HepG2 (cell line): ENCODE data around the gene PTPA. TPM values are rescaled to one million over a fixed set of nuclear protein-coding genes. Genes with fewer than 3 reads are reported as not detected.

Source experiments
- ATAC-seq: fragments of 200-7000 bp; cut with Tn5 transposase; 3 replicates; pipeline ENCODE4 v1.9.1; 2020; ENCODE audit warnings: mild to moderate bottlenecking, moderate library complexity
- BruUV-seq: library from RNA; stranded (reverse); fragments of 400-500 nt; replicated peaks from 2 replicates; lab custom pipeline; 2021; lab: Mats Ljungman, UMichigan
- CTCF ChIA-PET: fragments of 300-600 bp; formaldehyde crosslinking; extraction: SDS; loops from one replicate; lab custom pipeline; 2021; ENCODE audit warnings: low total read pairs, inconsistent platforms, low intra/inter-chr PET ratio; lab: Yijun Ruan, JAX
- POLR2A ChIA-PET: fragments of 350-600 bp; sonication (Branson Sonifier 250); formaldehyde crosslinking; loops from one replicate; lab custom pipeline; 2020; ENCODE audit warnings: antibody characterized with exemption, inconsistent platforms; lab: Yijun Ruan, JAX
- DNase-seq: peaks from one replicate; pipeline ENCODE4 v3.0.0-alpha.2; 2015; ENCODE audit warnings: low spot score
- FAIRE-seq: peaks from 3 replicates; lab custom pipeline; 2011; peaks lifted over from hg19 to GRCh38; lab: Jason Lieb, UNC
- H2AFZ ChIP-seq: one replicate; pipeline ENCODE4 v1.6.1; 2011; ENCODE audit warnings: low read length, inconsistent platforms
- H3K27ac ChIP-seq: fragments of 300-600 bp; 3 replicates; pipeline ENCODE4 v1.8.0; 2011; ENCODE audit warnings: mixed run types, mild to moderate bottlenecking, mixed read lengths, low read length, inconsistent platforms; ENCODE audit not compliant: insufficient read depth; ENCODE audit errors: extremely low read length
- H3K27me3 ChIP-seq, 2 experiments: fragments of 200-600 bp in 1 of 2; 2 replicates in 1 of 2; 3 replicates in 1 of 2; pipeline versions ENCODE4 v1.6.0 to v1.8.0; 2011; ENCODE audit warnings: low read length in 2 of 2, mild to moderate bottlenecking in 2 of 2, moderate library complexity in 2 of 2, inconsistent platforms in 1 of 2; ENCODE audit not compliant: insufficient read depth in 2 of 2, control insufficient read depth in 1 of 2
- H3K36me3 ChIP-seq, 2 experiments: fragments of 200-600 bp in 1 of 2; replicated peaks in 1 of 2; 2 replicates in 1 of 2; 3 replicates in 1 of 2; pipeline versions ENCODE4 v1.5.1 to v1.8.0; 2011; ENCODE audit warnings: low read length in 2 of 2, inconsistent platforms in 1 of 2; ENCODE audit not compliant: insufficient read depth in 2 of 2, control insufficient read depth in 1 of 2
- H3K4me1 ChIP-seq: 2 replicates; pipeline ENCODE4 v1.5.1; 2012; ENCODE audit warnings: low read length, inconsistent platforms; ENCODE audit not compliant: insufficient read depth
- H3K4me2 ChIP-seq: 2 replicates; pipeline ENCODE4 v1.6.0; 2011; ENCODE audit warnings: low read depth, low read length, inconsistent platforms
- H3K4me3 ChIP-seq, 3 experiments: fragments of 200-600 bp in 1 of 3; sonication (generic), shearing (Covaris generic) in 1 of 3; replicated peaks in 1 of 3; 2 replicates each; pipeline ENCODE4 v1.5.1; 2011 to 2016; ENCODE audit warnings: low read length in 3 of 3, inconsistent platforms in 2 of 3, low read depth in 2 of 3, mild to moderate bottlenecking in 2 of 3, control low read depth in 1 of 3, mixed read lengths in 1 of 3; ENCODE audit not compliant: insufficient read depth in 1 of 3
- H3K79me2 ChIP-seq: one replicate; pipeline ENCODE4 v1.6.1; 2011; ENCODE audit warnings: low read length, inconsistent platforms; ENCODE audit not compliant: insufficient read depth
- H3K9ac ChIP-seq: 2 replicates; pipeline ENCODE4 v1.6.0; 2011; ENCODE audit warnings: mild to moderate bottlenecking, low read depth, low read length, inconsistent platforms; ENCODE audit not compliant: insufficient read depth
- H3K9me3 ChIP-seq: 2 replicates; pipeline ENCODE4 v1.5.1; 2012; ENCODE audit warnings: mild to moderate bottlenecking, low read length
- H4K20me1 ChIP-seq: 2 replicates; pipeline ENCODE4 v1.6.0; 2011; ENCODE audit warnings: inconsistent platforms, mild to moderate bottlenecking, low read length, moderate library complexity; ENCODE audit not compliant: insufficient read depth
- AHR ChIP-seq: IDR thresholded peaks from 2 replicates; pipeline ENCODE4 v1.6.1; 2018; ENCODE audit warnings: missing genetic modification reagents, missing compliant biosample characterization
- EED ChIP-seq: sonication (generic); formaldehyde crosslinking; IDR thresholded peaks from 2 replicates; pipeline ENCODE4 v1.5.0; 2020; ENCODE audit warnings: mild to moderate bottlenecking, missing genetic modification reagents
- HOXA5 ChIP-seq: sonication (generic); formaldehyde crosslinking; IDR thresholded peaks from 2 replicates; pipeline ENCODE4 v1.4.0; 2020; ENCODE audit warnings: missing genetic modification reagents
- SCMH1 ChIP-seq: sonication (generic); formaldehyde crosslinking; IDR thresholded peaks from 2 replicates; pipeline ENCODE4 v1.9.0; 2021; ENCODE audit warnings: missing genetic modification reagents, mild to moderate bottlenecking, borderline replicate concordance
- SNRNP70 ChIP-seq: fragments of 200-400 bp; formaldehyde crosslinking; IDR thresholded peaks from 2 replicates; pipeline ENCODE4 v1.6.1; 2017; ENCODE audit warnings: mild to moderate bottlenecking, low read depth, low read length, moderate library complexity
- SP5 ChIP-seq: IDR thresholded peaks from 2 replicates; pipeline ENCODE4 v1.6.1; 2016; ENCODE audit warnings: low read depth, borderline replicate concordance
- ZBTB1 ChIP-seq: sonication (generic); formaldehyde crosslinking; IDR thresholded peaks from 2 replicates; pipeline ENCODE4 v1.4.0; 2020; ENCODE audit warnings: missing genetic modification reagents, borderline replicate concordance
- ZNF17 ChIP-seq: sonication (generic); formaldehyde crosslinking; IDR thresholded peaks from 2 replicates; pipeline ENCODE4 v1.5.0; 2020; ENCODE audit warnings: mild to moderate bottlenecking, missing genetic modification reagents
- ZNF230 ChIP-seq: sonication (generic); formaldehyde crosslinking; IDR thresholded peaks from 2 replicates; pipeline ENCODE4 v1.4.0; 2020; ENCODE audit warnings: mild to moderate bottlenecking, missing genetic modification reagents
- ZNF24 ChIP-seq: fragments of 450-650 bp; IDR thresholded peaks from 2 replicates; pipeline ENCODE4 v1.6.1; 2017; ENCODE audit warnings: antibody characterized with exemption, mild to moderate bottlenecking
- ZNF383 ChIP-seq: sonication (generic); formaldehyde crosslinking; IDR thresholded peaks from 2 replicates; pipeline ENCODE4 v1.4.0; 2020; ENCODE audit warnings: missing genetic modification reagents, mild to moderate bottlenecking, borderline replicate concordance
- ZNF577 ChIP-seq: sonication (generic); formaldehyde crosslinking; IDR thresholded peaks from 2 replicates; pipeline ENCODE4 v1.4.0; 2020; ENCODE audit warnings: mild to moderate bottlenecking, low read depth, missing genetic modification reagents, borderline replicate concordance
- ZNF879 ChIP-seq: sonication (generic); formaldehyde crosslinking; IDR thresholded peaks from 2 replicates; pipeline ENCODE4 v1.8.1; 2023; ENCODE audit warnings: missing genetic modification reagents
- WGBS: methylation state at CpG from one replicate; pipeline ENCODE4 v1.1.6; 2017; ENCODE audit warnings: low lambda C conversion rate; 5-methylcytosine and 5-hydroxymethylcytosine counted together
- in situ Hi-C: cut with HindIII; loops from 2 replicates; pipeline ENCODE4 v1.10.0; 2017; ENCODE audit warnings: low pct_unique_long_range_greater_than_20kb; ENCODE audit not compliant: extremely low pct_ligation_motif_present
- intact Hi-C: fragments of 100-400 bp; cut with micrococcal nuclease; formaldehyde crosslinking; loops from one replicate; pipeline ENCODE4 v1.10.0; 2022; ENCODE audit not compliant: unreplicated experiment
- polyA plus RNA-seq, 8 experiments: library from polyadenylated mRNA; depleted of rRNA in 3 of 8; stranded (reverse) in 7 of 8; unstranded in 1 of 8; fragments of >200 nt; fragmentation: Illumina TruSeq in 4 of 8; extraction: Trizol in 4 of 8; gene quantifications; 2 replicates each; pipeline versions ENCODE4 v1.2.1 to v1.2.3, GENCODE V29; 2011 to 2016; ENCODE audit warnings: low read depth in 4 of 8, missing spikeins in 1 of 8, mixed read lengths in 1 of 8; ENCODE audit not compliant: insufficient read depth in 1 of 8
- total RNA-seq, 5 experiments: library from RNA; depleted of rRNA; stranded (reverse); fragments of >200 nt; fragmentation: Illumina TruSeq; extraction: Trizol; gene quantifications; 2 replicates each; pipeline ENCODE4 v1.2.3, GENCODE V29; 2016; ENCODE audit warnings: low read depth in 1 of 5
- TF ChIP-seq, protein P1 (sequence below): sonication (generic); formaldehyde crosslinking; IDR thresholded peaks from 2 replicates; pipeline ENCODE4 v1.4.0; 2020; ENCODE audit warnings: mild to moderate bottlenecking, missing genetic modification reagents
- TF ChIP-seq, protein P2 (sequence below): sonication (generic); formaldehyde crosslinking; IDR thresholded peaks from 2 replicates; pipeline ENCODE4 v1.5.1; 2020; ENCODE audit warnings: mild to moderate bottlenecking, missing genetic modification reagents, moderate library complexity
- TF ChIP-seq, protein P3 (sequence below): IDR thresholded peaks from 2 replicates; pipeline ENCODE4 v1.6.1; 2012; ENCODE audit warnings: inconsistent platforms

The PTPA gene
- total and polyA plus RNA-seq, 2 of the 13 experiments (the other 11 are each of a cell fraction or from before 2014, with no cell fraction given), result 79.3 to 105 TPM

DNA sequence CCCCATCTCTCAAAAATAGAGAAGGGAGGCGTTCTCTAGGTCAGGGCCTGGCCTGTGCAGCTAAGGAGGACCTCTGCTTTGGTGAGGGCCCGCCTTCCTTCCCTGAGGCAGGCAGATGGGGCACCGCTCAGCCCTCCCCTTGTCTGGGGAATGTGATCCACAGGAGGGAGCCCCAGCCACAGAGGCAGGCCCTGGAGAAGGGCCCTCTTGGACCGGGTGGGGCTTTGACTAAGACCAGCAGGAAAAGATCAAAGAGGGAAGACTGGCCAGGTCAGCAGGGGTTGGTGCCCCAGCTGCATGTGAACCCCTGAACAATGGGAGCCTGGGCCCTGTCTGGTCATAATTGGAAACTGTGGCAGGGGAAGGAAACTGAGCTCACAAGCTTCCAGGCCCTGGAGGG, 21.9 kb downstream of the PTPA start (continued):
- TF ChIP-seq, protein P1, sequence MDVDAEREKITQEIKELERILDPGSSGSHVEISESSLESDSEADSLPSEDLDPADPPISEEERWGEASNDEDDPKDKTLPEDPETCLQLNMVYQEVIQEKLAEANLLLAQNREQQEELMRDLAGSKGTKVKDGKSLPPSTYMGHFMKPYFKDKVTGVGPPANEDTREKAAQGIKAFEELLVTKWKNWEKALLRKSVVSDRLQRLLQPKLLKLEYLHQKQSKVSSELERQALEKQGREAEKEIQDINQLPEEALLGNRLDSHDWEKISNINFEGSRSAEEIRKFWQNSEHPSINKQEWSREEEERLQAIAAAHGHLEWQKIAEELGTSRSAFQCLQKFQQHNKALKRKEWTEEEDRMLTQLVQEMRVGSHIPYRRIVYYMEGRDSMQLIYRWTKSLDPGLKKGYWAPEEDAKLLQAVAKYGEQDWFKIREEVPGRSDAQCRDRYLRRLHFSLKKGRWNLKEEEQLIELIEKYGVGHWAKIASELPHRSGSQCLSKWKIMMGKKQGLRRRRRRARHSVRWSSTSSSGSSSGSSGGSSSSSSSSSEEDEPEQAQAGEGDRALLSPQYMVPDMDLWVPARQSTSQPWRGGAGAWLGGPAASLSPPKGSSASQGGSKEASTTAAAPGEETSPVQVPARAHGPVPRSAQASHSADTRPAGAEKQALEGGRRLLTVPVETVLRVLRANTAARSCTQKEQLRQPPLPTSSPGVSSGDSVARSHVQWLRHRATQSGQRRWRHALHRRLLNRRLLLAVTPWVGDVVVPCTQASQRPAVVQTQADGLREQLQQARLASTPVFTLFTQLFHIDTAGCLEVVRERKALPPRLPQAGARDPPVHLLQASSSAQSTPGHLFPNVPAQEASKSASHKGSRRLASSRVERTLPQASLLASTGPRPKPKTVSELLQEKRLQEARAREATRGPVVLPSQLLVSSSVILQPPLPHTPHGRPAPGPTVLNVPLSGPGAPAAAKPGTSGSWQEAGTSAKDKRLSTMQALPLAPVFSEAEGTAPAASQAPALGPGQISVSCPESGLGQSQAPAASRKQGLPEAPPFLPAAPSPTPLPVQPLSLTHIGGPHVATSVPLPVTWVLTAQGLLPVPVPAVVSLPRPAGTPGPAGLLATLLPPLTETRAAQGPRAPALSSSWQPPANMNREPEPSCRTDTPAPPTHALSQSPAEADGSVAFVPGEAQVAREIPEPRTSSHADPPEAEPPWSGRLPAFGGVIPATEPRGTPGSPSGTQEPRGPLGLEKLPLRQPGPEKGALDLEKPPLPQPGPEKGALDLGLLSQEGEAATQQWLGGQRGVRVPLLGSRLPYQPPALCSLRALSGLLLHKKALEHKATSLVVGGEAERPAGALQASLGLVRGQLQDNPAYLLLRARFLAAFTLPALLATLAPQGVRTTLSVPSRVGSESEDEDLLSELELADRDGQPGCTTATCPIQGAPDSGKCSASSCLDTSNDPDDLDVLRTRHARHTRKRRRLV, result no peak
- TF ChIP-seq HOXA5 (CRISPR knock-in tag), result no peak
- no peak for TF ChIP-seq EED (CRISPR knock-in tag)
- no peak for TF ChIP-seq SCMH1 (CRISPR knock-in tag)
- TF ChIP-seq ZBTB1 (CRISPR knock-in tag), result no peak
- no peak for TF ChIP-seq AHR (CRISPR knock-in tag)

DNA sequence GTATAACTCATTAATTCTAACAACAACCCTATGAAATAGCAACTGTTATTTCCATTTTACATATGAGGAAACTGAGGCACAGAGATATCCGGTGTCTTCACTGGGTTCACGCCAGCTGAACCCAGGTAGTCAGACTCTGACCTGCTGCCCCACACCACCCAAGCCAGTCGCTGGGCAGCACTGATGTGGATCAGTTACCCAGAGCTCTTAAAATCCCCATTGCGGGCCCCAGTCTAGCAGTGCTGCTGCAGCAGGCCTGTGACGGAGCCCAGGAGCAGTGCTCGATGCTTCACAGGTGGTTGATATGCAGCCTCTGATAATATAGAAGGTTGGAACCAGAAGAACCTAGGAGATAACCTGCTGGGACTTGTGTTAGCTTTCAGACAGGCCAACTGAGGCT, 24.3 kb downstream of the PTPA start:
- no peak overlapping the region for H2AFZ ChIP-seq
- H3K4me2 ChIP-seq, result no peak overlapping the region
- in situ Hi-C loops, result no loop called here
- no peak for ATAC-seq
- H3K9me3 ChIP-seq, result no peaks in the 10 kb centered on the region
- WGBS, result 96% methylated on average over 4 of the region's 6 CpGs
- TF ChIP-seq, protein P2, sequence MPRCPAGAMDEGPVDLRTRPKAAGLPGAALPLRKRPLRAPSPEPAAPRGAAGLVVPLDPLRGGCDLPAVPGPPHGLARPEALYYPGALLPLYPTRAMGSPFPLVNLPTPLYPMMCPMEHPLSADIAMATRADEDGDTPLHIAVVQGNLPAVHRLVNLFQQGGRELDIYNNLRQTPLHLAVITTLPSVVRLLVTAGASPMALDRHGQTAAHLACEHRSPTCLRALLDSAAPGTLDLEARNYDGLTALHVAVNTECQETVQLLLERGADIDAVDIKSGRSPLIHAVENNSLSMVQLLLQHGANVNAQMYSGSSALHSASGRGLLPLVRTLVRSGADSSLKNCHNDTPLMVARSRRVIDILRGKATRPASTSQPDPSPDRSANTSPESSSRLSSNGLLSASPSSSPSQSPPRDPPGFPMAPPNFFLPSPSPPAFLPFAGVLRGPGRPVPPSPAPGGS (CRISPR knock-in tag), result no peak
- TF ChIP-seq SP5 (CRISPR knock-in tag) (no peak), ZNF17 (CRISPR knock-in tag) (no peak), ZNF383 (CRISPR knock-in tag) (no peak), ZNF577 (no peak), ZNF230 (CRISPR knock-in tag) (no peak), ZNF24 (no peak), ZNF879 (CRISPR knock-in tag) (no peak), SNRNP70 (no peak)
- TF ChIP-seq, protein P3, sequence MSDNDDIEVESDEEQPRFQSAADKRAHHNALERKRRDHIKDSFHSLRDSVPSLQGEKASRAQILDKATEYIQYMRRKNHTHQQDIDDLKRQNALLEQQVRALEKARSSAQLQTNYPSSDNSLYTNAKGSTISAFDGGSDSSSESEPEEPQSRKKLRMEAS, result no peak
- POLR2A ChIA-PET, result no interaction called here
- intact Hi-C loops, result no loop called here
- H3K4me1 ChIP-seq, result peaks cover 14% of the 10 kb centered on the region
- H3K36me3 ChIP-seq, result peaks cover 18 to 70% of the 10 kb centered on the region in 2 experiments
- no peak overlapping the region for H3K27ac ChIP-seq
- H3K9ac ChIP-seq, result no peak overlapping the region
- no peaks in the 10 kb centered on the region for H3K79me2 ChIP-seq
- no peak overlapping the region for H3K4me3 ChIP-seq
- BruUV-seq, result no TSS peak
- no peaks in the 10 kb centered on the region for H3K27me3 ChIP-seq
- CTCF ChIA-PET, result interaction anchor here (0.6 kb wide), 1 partner anchor 25 kb away, joined by 3 read pairs; no protein-coding TSS in a partner anchor
- no peaks in the 10 kb centered on the region for H4K20me1 ChIP-seq
- DNase-seq, result no peak
- no peak for FAIRE-seq
